HCT116 (cell line): Measurements from ENCODE around the gene CAPZB.

ENCODE experiments used
- ATF3 ChIP-seq: IDR thresholded peaks from 2 replicates; pipeline ENCODE4 v1.6.1; 2012
- CEBPB ChIP-seq: IDR thresholded peaks from 2 replicates; pipeline ENCODE4 v1.6.1; 2012; ENCODE audit warnings: low read depth
- EZH2 ChIP-seq: fragments of 200-600 bp; sonication (generic); IDR thresholded peaks from 2 replicates; pipeline ENCODE4 v1.6.1; 2017; ENCODE audit warnings: antibody characterized with exemption, mixed run types
- JUND ChIP-seq: IDR thresholded peaks from 2 replicates; pipeline ENCODE4 v1.6.1; 2012
- POLR2A ChIP-seq: IDR thresholded peaks from 2 replicates; pipeline ENCODE4 v1.7.0; 2011; ENCODE audit warnings: borderline replicate concordance; ENCODE audit not compliant: insufficient read depth, insufficient read length; ENCODE audit errors: extremely low read depth
- RAD21 ChIP-seq: IDR thresholded peaks from 2 replicates; pipeline ENCODE4 v1.6.1; 2012; ENCODE audit warnings: low read depth, mild to moderate bottlenecking
- SP1 ChIP-seq: IDR thresholded peaks from 2 replicates; pipeline ENCODE4 v1.6.1; 2012; ENCODE audit warnings: low read depth
- ZFX ChIP-seq: fragments of 450-650 bp; IDR thresholded peaks from 2 replicates; pipeline ENCODE4 v1.6.1; 2017
- TF ChIP-seq, protein P1 (sequence below), 3 experiments: fragments of 200-600 bp in 1 of 3; sonication (generic) in 1 of 3; IDR thresholded peaks in 2 of 3; conservative IDR thresholded peaks in 1 of 3; 2 replicates each; pipeline ENCODE4 v1.5.1; 2012 to 2017; ENCODE audit warnings: low read depth in 2 of 3, low read length in 2 of 3, antibody characterized with exemption in 1 of 3, borderline replicate concordance in 1 of 3, control low read depth in 1 of 3, mild to moderate bottlenecking in 1 of 3, mixed read lengths in 1 of 3, mixed run types in 1 of 3, moderate library complexity in 1 of 3; ENCODE audit not compliant: insufficient read depth in 1 of 3

DNA sequence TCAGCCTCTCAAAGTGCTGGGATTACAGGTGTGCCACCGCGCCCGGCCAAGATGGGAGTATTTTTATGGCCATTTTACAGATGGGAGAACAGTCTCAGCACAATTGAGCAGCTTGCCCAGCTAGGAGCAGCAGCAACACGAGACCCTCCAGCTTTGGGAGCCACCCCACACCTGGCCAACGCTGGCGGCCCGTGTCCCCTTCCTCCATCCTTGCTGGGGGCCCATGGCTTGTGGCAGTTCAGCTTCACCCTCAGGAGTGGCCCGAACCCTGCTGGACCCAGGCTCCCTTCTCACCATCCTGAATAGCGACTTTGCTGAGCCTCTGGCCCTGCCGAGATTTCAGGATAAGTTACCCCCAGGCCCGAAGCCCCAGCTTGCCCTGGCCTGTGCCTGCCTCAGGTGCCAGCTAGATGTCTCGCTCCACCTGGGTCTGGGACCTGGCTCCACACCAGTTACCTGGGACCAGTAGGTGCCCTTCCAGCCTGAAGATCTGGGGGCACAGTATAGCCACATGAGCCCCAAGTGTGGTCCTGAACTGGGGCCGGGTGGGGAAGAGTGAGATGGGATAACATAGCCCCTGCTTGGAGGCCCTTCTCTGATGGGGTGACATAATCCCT, 154.0 kb downstream of the CAPZB start:
- no peak for TF ChIP-seq ATF3
- TF ChIP-seq CEBPB, result no peak
- no peak for TF ChIP-seq POLR2A
- TF ChIP-seq JUND, result no peak
- TF ChIP-seq RAD21, result no peak
- TF ChIP-seq, protein P1, sequence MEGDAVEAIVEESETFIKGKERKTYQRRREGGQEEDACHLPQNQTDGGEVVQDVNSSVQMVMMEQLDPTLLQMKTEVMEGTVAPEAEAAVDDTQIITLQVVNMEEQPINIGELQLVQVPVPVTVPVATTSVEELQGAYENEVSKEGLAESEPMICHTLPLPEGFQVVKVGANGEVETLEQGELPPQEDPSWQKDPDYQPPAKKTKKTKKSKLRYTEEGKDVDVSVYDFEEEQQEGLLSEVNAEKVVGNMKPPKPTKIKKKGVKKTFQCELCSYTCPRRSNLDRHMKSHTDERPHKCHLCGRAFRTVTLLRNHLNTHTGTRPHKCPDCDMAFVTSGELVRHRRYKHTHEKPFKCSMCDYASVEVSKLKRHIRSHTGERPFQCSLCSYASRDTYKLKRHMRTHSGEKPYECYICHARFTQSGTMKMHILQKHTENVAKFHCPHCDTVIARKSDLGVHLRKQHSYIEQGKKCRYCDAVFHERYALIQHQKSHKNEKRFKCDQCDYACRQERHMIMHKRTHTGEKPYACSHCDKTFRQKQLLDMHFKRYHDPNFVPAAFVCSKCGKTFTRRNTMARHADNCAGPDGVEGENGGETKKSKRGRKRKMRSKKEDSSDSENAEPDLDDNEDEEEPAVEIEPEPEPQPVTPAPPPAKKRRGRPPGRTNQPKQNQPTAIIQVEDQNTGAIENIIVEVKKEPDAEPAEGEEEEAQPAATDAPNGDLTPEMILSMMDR (IDR thresholded peaks at IDR 0.05 in 2 of 3, conservative IDR thresholded peaks at IDR 0.05 in 1 of 3; ENCODE audit: borderline replicate concordance in 1 of 3, insufficient read depth in 1 of 3, low read depth in 2 of 3, low read length in 2 of 3), result no peak
- no peak for TF ChIP-seq EZH2
- TF ChIP-seq SP1, result no peak
- TF ChIP-seq ZFX, result no peak
